Measurements from ENCODE around the gene SEMA3D.

SEMA3D gene

GRCh38 chr7:84953234-84953633, 233.6 kb downstream of the SEMA3D start:
- Histone ChIP-seq H3K4me2 (ENCODE audit: low read length) (peak overlapping the region; percentile 15), H3K79me2 (no peaks in the 10 kb centered on the region), H3K27ac (no peak overlapping the region), H3K4me3 (ENCODE audit: low read depth, low read length) (no peak overlapping the region), H2AFZ (no peak overlapping the region), H3K27me3 (ENCODE audit: control insufficient read depth, insufficient read depth, low read length) (no peaks in the 10 kb centered on the region), H3K9me3 (ENCODE audit: control insufficient read depth, low read length) (no peaks in the 10 kb centered on the region), H3K9ac (no peak overlapping the region), H3K36me3 (ENCODE audit: control insufficient read depth, insufficient read depth, low read length) (no peaks in the 10 kb centered on the region), H3K4me1 (no peaks in the 10 kb centered on the region)
- TF ChIP-seq, protein P1, sequence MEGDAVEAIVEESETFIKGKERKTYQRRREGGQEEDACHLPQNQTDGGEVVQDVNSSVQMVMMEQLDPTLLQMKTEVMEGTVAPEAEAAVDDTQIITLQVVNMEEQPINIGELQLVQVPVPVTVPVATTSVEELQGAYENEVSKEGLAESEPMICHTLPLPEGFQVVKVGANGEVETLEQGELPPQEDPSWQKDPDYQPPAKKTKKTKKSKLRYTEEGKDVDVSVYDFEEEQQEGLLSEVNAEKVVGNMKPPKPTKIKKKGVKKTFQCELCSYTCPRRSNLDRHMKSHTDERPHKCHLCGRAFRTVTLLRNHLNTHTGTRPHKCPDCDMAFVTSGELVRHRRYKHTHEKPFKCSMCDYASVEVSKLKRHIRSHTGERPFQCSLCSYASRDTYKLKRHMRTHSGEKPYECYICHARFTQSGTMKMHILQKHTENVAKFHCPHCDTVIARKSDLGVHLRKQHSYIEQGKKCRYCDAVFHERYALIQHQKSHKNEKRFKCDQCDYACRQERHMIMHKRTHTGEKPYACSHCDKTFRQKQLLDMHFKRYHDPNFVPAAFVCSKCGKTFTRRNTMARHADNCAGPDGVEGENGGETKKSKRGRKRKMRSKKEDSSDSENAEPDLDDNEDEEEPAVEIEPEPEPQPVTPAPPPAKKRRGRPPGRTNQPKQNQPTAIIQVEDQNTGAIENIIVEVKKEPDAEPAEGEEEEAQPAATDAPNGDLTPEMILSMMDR (IDR thresholded peaks at IDR 0.05) = no peak

- H2AFZ ChIP-seq = no peak overlapping the region
- H3K9me3 ChIP-seq (ENCODE audit: control insufficient read depth, low read length) = no peaks in the 10 kb centered on the region
- no peak overlapping the region for H3K4me3 ChIP-seq (ENCODE audit: low read depth, low read length)
- TF ChIP-seq, protein P1 (IDR thresholded peaks at IDR 0.05) = no peak
- H3K27me3 ChIP-seq (ENCODE audit: control insufficient read depth, insufficient read depth, low read length) = no peaks in the 10 kb centered on the region
- no peaks in the 10 kb centered on the region for H3K4me1 ChIP-seq
- no peaks in the 10 kb centered on the region for H3K79me2 ChIP-seq
- no peaks in the 10 kb centered on the region for H3K36me3 ChIP-seq (ENCODE audit: control insufficient read depth, insufficient read depth, low read length)
- H3K4me2 ChIP-seq (ENCODE audit: low read length) = no peak overlapping the region
- H3K27ac ChIP-seq = no peak overlapping the region
- H3K9ac ChIP-seq = no peak overlapping the region
Observed at GRCh38 chr7:84950836-84951235, 236.0 kb downstream of the SEMA3D start.

GRCh38 chr7:84949501-84949900, 237.4 kb downstream of the SEMA3D start:
- no peaks in the 10 kb centered on the region for H3K9me3 ChIP-seq (ENCODE audit: control insufficient read depth, low read length)
- no peaks in the 10 kb centered on the region for H3K36me3 ChIP-seq (ENCODE audit: control insufficient read depth, insufficient read depth, low read length)
- TF ChIP-seq, protein P1 (IDR thresholded peaks at IDR 0.05) = no peak
- no peaks in the 10 kb centered on the region for H3K27me3 ChIP-seq (ENCODE audit: control insufficient read depth, insufficient read depth, low read length)
- no peaks in the 10 kb centered on the region for H3K79me2 ChIP-seq
- no peak overlapping the region for H3K4me3 ChIP-seq (ENCODE audit: low read depth, low read length)
- no peak overlapping the region for H3K9ac ChIP-seq
- no peaks in the 10 kb centered on the region for H3K4me1 ChIP-seq
- H3K4me2 ChIP-seq (ENCODE audit: low read length) = no peak overlapping the region
- H3K27ac ChIP-seq = no peak overlapping the region
- H2AFZ ChIP-seq = no peak overlapping the region

GRCh38 chr7:84949067-84949466, 237.8 kb downstream of the SEMA3D start:
- Histone ChIP-seq H2AFZ (no peak overlapping the region), H3K9ac (no peak overlapping the region), H3K79me2 (no peaks in the 10 kb centered on the region), H3K27me3 (ENCODE audit: control insufficient read depth, insufficient read depth, low read length) (no peaks in the 10 kb centered on the region), H3K4me3 (ENCODE audit: low read depth, low read length) (no peak overlapping the region), H3K27ac (no peak overlapping the region), H3K36me3 (ENCODE audit: control insufficient read depth, insufficient read depth, low read length) (no peaks in the 10 kb centered on the region), H3K4me1 (no peaks in the 10 kb centered on the region), H3K4me2 (ENCODE audit: low read length) (no peak overlapping the region), H3K9me3 (ENCODE audit: control insufficient read depth, low read length) (no peaks in the 10 kb centered on the region)
- TF ChIP-seq, protein P1 (IDR thresholded peaks at IDR 0.05) = no peak

DNA sequence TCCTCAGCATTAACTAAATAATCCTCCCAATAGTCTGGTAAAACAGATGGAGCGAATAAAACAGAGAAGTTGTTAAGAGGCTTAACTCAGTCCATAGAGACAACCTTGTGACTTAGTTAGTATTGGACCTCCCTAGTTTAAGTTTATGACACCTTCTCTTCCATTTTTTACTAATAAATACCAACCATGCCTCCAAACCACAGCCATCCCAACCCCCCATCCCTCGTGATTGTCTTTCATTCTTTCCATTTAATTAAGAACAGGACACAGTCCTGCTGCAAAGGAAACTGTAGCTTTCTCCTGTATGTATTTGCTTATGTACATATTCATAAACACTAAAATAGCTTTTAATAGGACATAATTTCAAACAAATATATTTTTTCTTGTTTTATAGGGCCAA, 238.2 kb downstream of the SEMA3D start:
- no peaks in the 10 kb centered on the region for H3K79me2 ChIP-seq
- TF ChIP-seq, protein P1 (IDR thresholded peaks at IDR 0.05) = no peak
- H2AFZ ChIP-seq = no peak overlapping the region
- no peak overlapping the region for H3K9ac ChIP-seq
- H3K36me3 ChIP-seq (ENCODE audit: control insufficient read depth, insufficient read depth, low read length) = no peaks in the 10 kb centered on the region
- H3K4me1 ChIP-seq = no peaks in the 10 kb centered on the region
- H3K9me3 ChIP-seq (ENCODE audit: control insufficient read depth, low read length) = no peaks in the 10 kb centered on the region
- H3K27me3 ChIP-seq (ENCODE audit: control insufficient read depth, insufficient read depth, low read length) = no peaks in the 10 kb centered on the region
- H3K4me2 ChIP-seq (ENCODE audit: low read length) = no peak overlapping the region
- no peak overlapping the region for H3K27ac ChIP-seq
- no peak overlapping the region for H3K4me3 ChIP-seq (ENCODE audit: low read depth, low read length)
